Testis (tissue), 2 donors: ENCODE measurements around the gene CCNJL.

Experiments
- CTCF ChIP-seq, 3 experiments: fragments of 450-650 bp in 2 of 3; fragments of 200-600 bp in 1 of 3; sonication (generic) in 1 of 3; IDR thresholded peaks; one replicate each; pipeline ENCODE4 v1.5.1; 2016 to 2019; ENCODE audit warnings: antibody characterized with exemption in 3 of 3, mild to moderate bottlenecking in 2 of 3, moderate library complexity in 1 of 3
- POLR2A ChIP-seq: fragments of 450-650 bp; IDR thresholded peaks from one replicate; pipeline ENCODE4 v1.6.1; 2017; ENCODE audit warnings: antibody characterized with exemption, mild to moderate bottlenecking, moderate library complexity

- TF ChIP-seq CTCF (IDR thresholded peaks at IDR 0.05) (no peak), POLR2A (no peak)
Measured at GRCh38 chr5:160330212-160330611, 17.8 kb upstream of the CCNJL start.
